Left colon (tissue), 2 donors: ENCODE data around the gene SHROOM3. TPM values are rescaled to one million over a fixed set of nuclear protein-coding genes. Genes with fewer than 3 reads are reported as not detected.
"Not testable (repeated sequence)": the region's sequence is repeated elsewhere in the genome, so short reads cannot be mapped to it uniquely, and the experiment has no call there.

Source experiments
- ATAC-seq: fragments of 200-7000 bp; cut with Tn5 transposase; one replicate; pipeline ENCODE4 v1.9.1; 2020; ENCODE audit warnings: mild to moderate bottlenecking, moderate library complexity
- DNase-seq, 2 donors: peaks; one replicate each; pipeline ENCODE4 v3.0.0-alpha.2; 2020
- intact Hi-C, 2 donors: fragments of 100-400 bp; cut with DNase I in 1 of 2; cut with micrococcal nuclease in 1 of 2; formaldehyde crosslinking; loops; one replicate each; pipeline versions ENCODE4 v1.11.2 to v1.14.0; 2022; cut with DNase I, micrococcal nuclease
- long read RNA-seq: library from polyadenylated mRNA; unstranded; transcript quantifications from one replicate; pipeline ENCODE4 v2.0.0, GENCODE V29; 2021
- total RNA-seq, 2 donors: library from RNA; stranded (reverse); fragmentation: NEBNext Ultra II Directional; extraction: Animal tissue kit (Norgen Biotek cat#: 25700); gene quantifications; one replicate each; pipeline ENCODE4 v1.2.1, GENCODE V29; 2021
- donor health status: DM: no; HTN: no; CAD: no.
- donor health status: DM: yes; HTN: yes; CAD: no.

SHROOM3 gene
- total RNA-seq, result 100 to 1,000 TPM; 158 to 248 TPM
- long read RNA-seq, transcript SHROOM3-206 (4 exons, 554 nt), result minor isoform, 5 of 297 reads
- long read RNA-seq, transcript SHROOM3-209 (4 exons, 3,766 nt), result major isoform, 6 of 297 reads
- long read RNA-seq, partial matches to known transcripts, result 222 of 297 reads
- long read RNA-seq, other reads (novel, unspliced or antisense), result 64 of 297 reads

- ATAC-seq (no peak), DNase-seq (no peak)
- intact Hi-C loops, result loop anchor here (10.0 kb wide), 2 partner anchors 70 to 320 kb away; no protein-coding TSS in a partner anchor
Measured at GRCh38 chr4:76434901-76435527, at the start of gene SHROOM3. Gene SHROOM3, plus strand, starts transcription at chr4:76435229. Its CDS starts 824 bp downstream, at chr4:76436053.

DNA sequence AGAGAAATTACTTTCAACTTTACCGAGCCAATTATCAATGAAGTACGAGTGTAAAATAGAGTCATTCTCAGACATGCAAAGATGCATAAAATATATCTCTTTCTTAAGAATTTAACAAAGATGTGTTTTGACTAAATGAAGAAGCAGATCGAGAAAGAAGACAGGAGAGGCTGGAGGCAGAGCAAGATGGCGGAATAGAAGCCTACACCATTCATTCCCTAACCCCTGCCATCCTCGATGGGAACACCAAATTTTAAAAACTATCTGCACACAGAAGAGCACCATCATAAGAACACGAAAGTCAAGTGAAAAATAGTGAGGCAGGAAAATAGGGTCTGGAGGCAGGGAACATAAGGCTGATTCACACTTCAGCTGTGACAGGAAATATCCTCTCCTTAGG, 49.1 kb upstream of the SHROOM3 start:
- intact Hi-C loops, result no loop called here
- ATAC-seq, result no peak
- no peak for DNase-seq

DNA sequence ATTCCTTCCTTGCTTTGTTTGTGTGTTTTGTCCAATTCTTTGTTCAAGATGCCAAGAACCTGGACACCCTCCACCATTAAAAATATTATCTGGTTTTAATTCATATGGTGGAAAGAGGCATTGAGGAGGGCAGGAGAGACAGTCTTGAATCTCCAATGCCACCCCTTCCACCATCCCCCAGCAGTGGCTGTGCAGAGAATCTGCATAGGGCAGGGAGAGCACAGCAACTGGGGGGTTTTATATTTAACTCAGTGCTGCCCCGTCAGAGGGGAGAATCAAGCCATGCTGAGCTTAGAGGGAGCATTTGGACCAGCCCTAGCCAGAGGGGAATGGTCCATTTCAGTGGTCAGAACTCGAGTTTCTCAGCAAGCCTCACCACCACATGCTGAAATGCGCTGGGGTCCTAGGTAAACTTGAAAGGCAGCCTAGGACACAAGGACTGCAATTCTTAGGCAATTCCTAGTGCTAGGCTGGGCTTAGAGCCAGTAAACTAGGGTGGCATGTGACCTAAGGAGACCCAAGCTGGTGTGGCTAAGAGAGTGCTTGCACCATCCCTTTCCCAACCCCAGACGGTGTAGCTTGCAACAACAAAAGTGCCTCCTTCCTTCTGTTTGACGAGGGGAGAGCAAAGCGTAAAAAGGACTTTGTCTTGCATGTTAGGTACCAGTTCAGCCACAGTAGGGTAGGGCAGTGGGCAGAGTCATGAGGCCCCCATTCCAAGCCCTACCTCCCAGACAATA, 48.3 kb upstream of the SHROOM3 start:
- intact Hi-C loops, result no loop called here
- DNase-seq (no peak), ATAC-seq (no peak)

DNA sequence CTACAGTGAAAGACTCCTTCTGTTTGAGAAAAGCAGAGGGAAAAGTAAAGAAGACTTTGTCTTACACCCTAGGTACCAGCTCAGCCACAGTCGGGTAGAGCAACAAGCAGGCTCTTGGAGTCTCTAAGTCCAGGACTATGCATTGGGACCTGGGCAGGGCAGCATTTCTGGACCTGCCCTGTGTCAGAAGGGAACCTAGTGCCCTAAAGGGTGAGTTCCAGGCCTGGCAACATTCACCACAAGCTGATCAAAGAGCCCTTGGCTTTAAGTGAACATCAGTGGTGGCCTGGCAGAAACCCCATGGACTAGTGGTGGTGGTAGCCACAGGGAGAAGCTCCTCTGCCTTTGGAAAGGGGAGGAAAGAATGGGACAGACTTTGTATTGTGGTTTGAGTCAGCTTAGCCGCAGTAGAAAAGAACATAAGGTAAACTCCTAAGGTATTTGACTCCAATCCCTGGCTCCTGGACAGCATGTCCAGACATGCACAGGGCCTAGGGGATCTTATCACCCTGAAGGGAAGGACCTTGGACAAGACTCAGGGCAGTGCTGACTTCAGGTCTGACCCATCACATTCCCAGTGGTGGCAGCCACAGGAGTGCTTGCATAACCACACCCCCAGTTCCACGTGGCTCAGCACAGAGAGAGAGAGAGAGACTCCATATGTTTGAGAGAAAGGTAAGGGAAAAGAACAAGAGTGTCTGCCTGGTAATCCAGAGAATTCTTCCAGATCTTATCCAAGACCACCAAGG, 46.7 kb upstream of the SHROOM3 start:
- ATAC-seq, result no peak
- intact Hi-C loops, result no loop called here

DNA sequence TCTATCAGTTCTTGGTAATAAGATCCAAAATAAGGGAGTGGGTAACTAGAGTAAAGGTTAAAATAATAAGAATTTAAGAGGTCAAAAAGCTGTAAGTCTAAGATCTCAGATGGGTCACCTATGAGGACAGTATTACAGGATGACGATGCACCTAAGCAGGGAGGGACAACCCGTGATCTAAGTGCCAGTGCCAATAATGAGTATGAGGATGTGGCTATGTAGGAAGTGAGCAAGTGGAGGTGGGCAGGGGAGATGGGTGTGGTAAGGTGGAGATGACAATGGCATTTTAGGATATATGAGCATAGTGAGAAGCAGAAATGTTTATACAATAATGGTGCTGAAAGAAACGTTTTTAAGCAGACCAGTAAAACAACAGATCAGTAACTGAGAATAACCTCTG, 33.4 kb upstream of the SHROOM3 start:
- intact Hi-C loops, result no loop called here
- DNase-seq (no peak), ATAC-seq (no peak)

More for the DNA sequence above, 46.7 kb upstream of the SHROOM3 start:
- DNase-seq, result no peak

DNA sequence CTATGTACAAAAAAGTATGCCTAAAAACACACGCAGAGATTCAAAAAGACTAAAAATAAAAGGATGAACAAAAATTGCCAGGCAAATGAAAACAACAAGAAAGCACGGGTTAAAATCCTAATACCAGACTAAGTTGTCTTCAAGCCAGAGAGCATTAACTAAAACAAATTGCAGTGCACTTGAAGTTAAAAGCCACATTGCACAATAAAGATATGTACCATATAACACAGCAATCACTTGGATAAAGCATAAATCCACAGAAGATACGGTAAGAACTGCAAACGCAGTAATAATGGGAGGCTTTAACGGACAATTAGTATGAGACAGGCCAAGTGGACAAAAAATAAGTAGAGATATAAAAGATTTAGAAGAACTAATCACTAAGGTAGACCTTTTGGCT, 28.9 kb upstream of the SHROOM3 start:
- DNase-seq, result no peak
- ATAC-seq, result no peak
- intact Hi-C loops, result no loop called here

GRCh38 chr4:76407440-76408119, 27.4 kb upstream of the SHROOM3 start:
- intact Hi-C loops, result no loop called here
- DNase-seq (no peak), ATAC-seq (no peak)

- DNase-seq (no peak), ATAC-seq (peak; percentile 68)
- intact Hi-C loops, result no loop called here
Measured at GRCh38 chr4:76410636-76411035, 24.4 kb upstream of the SHROOM3 start.

DNA sequence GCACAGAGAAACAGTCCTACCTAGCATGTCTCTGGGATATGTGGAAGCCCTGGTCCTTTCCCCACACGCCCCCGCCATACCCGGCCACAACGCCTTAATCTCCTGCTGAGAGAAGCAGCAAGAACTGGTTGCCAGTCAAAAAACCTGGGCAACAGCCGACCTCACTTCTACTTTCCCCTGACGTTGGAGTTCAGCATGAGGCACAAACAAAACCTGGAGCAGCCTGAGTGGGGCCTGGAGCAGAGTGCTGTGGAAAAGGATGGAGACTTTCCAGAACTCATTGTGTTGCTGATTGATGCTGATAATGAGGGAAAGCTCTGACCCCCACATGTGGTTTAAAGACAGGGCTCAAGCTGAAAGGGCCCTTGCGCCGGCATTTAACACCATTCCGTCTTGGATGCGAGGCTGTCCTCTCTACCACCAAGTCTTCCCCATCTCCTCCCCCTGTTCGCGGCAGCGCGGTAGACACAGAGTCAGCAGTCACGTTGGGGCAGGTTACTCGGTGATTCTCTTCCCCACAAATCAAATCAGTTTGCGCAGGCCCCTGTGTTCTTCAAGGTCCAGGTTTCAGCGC, 14.8 kb upstream of the SHROOM3 start:
- ATAC-seq (no peak), DNase-seq (no peak)
- intact Hi-C loops, result no loop called here

DNA sequence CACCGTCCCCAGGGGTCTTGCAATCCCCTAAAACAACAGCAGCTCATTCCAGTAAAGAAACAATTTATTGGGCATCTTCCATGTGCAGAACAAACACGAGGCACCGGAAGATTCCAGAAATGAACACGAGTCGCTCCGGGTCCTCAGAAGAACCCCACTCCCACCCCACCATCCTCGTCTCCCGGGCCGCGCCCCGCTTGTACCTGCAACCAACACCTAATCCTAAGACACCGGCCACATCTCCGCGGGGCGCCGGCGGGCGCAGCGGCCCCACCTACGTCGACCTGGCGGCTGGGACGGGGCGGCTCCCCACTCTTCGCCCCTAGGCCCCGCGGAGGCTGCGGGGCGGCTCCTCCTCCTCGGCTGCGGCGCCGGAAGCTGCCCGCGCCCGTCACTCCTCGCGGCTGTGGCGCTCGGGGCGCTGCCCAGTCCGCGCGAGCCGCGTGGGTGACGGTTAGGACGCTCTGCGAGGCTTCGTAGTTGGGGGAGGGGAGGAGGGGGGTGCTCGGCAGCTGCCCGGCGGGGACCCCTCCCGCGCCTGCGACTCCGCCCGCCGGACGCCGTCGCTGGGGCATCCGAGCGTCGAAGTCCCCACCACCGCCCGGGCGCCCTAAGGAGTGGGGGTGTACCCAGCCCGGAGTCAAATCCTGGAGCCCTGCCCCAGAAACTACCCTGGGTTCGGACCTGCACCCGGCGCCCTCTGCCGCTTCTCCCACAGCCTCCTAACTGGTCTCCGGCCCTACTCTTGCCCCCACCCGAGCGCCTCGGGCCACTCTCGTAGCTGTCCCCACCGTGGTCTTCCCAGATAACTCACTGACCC, 14.1 kb upstream of the SHROOM3 start, which contains the start of gene CCDC158:
Gene CCDC158 (minus strand): TSS at position 380 of the 820 bp plus-strand sequence. CDS start 17,934 bp downstream, outside the sequence.
- DNase-seq, result peak; percentile 16 to 24

DNA sequence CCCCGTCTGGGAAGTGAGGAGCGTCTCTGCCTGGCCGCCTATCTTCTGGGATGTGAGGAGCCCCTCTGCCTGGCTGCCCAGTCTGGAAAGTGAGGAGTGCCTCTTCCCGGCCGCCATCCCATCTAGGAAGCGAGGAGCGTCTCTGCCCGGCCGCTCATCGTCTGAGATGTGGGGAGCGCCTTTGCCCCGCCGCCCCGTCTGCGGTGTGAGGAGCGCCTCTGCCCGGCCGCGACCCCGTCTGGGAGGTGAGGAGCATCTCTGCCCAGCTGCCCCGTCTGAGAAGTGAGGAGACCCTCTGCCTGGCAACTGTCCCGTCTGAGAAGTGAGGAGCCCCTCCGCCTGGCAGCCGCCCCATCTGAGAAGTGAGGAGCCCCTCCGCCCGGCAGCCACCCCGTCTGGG, 11.9 kb upstream of the SHROOM3 start:
- intact Hi-C loops, ATAC-seq, DNase-seq: not testable (repeated sequence)

More for the DNA sequence above, 14.1 kb upstream of the SHROOM3 start, which contains the start of gene CCDC158:
- intact Hi-C loops, result no loop called here
- peak; percentile 94 for ATAC-seq

DNA sequence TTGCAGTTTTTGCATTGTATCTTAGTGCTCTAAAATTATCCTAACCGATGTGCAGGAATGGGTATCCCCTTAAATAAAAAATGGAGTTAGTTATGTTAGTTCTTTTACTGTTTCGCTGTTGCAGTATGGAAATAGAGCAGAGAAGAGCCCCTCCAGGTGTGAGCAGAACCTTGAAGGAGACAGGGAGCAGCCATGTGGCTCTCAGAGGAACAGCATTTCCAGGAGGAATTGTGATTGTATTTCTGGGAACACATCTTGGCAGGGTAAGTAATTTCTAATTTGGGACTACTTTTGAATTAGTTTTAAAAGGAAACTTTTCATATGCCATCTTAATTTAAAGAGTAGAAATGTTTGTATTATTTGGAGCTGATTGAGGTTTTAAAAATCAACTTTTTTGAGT, 8.8 kb upstream of the SHROOM3 start:
- peak; percentile 45 for ATAC-seq
- intact Hi-C loops, result no loop called here

DNA sequence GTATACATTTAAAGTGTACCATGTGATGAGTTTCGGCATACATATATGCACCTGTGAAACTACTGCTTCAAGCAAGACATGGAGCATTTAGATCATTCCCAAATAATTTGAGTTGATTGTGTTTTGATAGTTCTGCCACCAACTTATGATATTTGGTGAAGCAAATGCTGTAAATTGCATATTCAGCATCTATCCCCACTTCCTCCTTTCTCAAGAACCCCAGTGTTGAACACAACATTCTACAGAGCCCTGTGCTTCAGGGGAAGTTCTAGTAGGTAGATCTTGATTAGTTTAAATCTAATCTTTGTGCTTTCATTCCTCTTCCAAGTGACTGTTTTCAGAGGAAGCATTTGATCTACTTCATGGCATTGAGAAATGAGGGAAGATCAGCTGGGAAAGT, 5.4 kb upstream of the SHROOM3 start:
- DNase-seq (no peak), ATAC-seq (no peak)
- intact Hi-C loops, result loop anchor here (2.0 to 10.0 kb wide), 3 partner anchors 75 to 325 kb away; no protein-coding TSS in a partner anchor

More for the DNA sequence above, 8.8 kb upstream of the SHROOM3 start:
- DNase-seq, result no peak

GRCh38 chr4:76430519-76431388, 4.3 kb upstream of the SHROOM3 start:
- ATAC-seq (peak; percentile 66), DNase-seq (no peak)
- intact Hi-C loops, result loop anchor here (2.0 to 10.0 kb wide), 3 partner anchors 74 to 324 kb away; no protein-coding TSS in a partner anchor

DNA sequence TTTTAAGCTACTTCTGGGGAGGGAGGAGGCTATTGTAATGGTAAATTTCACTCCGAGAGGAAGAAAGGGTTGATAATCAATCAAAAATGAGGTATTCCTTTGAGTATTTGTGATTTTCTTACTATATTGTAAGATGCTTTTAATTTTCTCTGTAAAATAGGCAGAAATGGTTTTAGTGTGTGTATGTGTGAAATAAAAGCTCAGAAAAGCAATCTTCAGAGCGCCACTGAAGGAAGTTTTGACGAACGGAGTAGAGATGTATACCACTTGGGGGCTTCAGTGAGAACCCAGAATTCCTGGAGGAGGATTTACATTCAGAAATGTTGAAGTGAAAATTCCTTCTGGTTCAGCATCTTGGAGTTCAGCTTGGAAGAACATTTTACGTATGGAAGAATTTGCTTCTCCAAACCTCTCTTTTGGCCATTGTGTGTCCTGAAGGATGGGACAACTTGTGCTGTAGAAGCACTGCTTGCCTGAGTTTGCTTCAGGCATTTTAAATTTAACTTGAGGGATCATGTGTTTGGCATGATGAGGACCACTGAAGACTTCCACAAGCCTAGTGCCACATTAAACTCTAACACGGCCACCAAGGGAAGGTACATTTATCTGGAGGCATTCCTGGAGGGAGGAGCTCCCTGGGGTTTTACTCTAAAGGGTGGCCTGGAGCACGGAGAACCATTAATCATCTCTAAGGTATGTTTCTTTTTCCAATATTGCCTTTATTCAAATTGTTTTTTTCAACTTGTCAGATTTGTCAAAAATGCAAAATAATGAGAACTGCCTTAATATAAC, 695 bp downstream of the SHROOM3 start:
- DNase-seq, result no peak
- intact Hi-C loops, result loop anchor here (10.0 kb wide), 2 partner anchors 69 to 319 kb away; no protein-coding TSS in a partner anchor
- no peak for ATAC-seq
